Natural killer cell (primary cell): ENCODE data around the gene MTMR12. TPM values are rescaled to one million over a fixed set of nuclear protein-coding genes. Genes with fewer than 3 reads are reported as not detected.
"Not testable (repeated sequence)": the region's sequence is repeated elsewhere in the genome, so short reads cannot be mapped to it uniquely, and the experiment has no call there.

Experiments used
- ATAC-seq, 3 donors: fragments of 150-1000 bp in 2 of 3; fragments of 200-7000 bp in 1 of 3; cut with Tn5 transposase; 1 replicate in 1 of 3; 2 replicates in 2 of 3; pipeline ENCODE4 v1.10.0; 2021; ENCODE audit warnings: mild to moderate bottlenecking in 2 of 3, moderate library complexity in 2 of 3
- DNase-seq, 2 donors: peaks; one replicate each; pipeline versions ENCODE4 v3.0.0 to v3.0.0-alpha.2; 2013 to 2021; ENCODE audit warnings: mixed read lengths in 1 of 2
- H3K27ac ChIP-seq: one replicate; pipeline ENCODE4 v1.5.1; 2013; ENCODE audit warnings: mild to moderate bottlenecking, low read length
- H3K27me3 ChIP-seq: one replicate; pipeline ENCODE4 v1.6.1; 2013; ENCODE audit warnings: low read length; ENCODE audit not compliant: control insufficient read depth, insufficient read depth
- H3K36me3 ChIP-seq: one replicate; pipeline ENCODE4 v1.6.1; 2013; ENCODE audit warnings: low read length; ENCODE audit not compliant: control insufficient read depth, insufficient read depth
- H3K4me1 ChIP-seq: one replicate; pipeline ENCODE4 v1.6.1; 2013; ENCODE audit warnings: low read length; ENCODE audit not compliant: control insufficient read depth, insufficient read depth
- H3K4me3 ChIP-seq: one replicate; pipeline ENCODE4 v1.5.1; 2013; ENCODE audit warnings: low read length
- H3K9me3 ChIP-seq: one replicate; pipeline ENCODE4 v1.6.1; 2013; ENCODE audit warnings: low read length; ENCODE audit not compliant: control insufficient read depth, insufficient read depth
- H3K27ac Mint-ChIP-seq, 2 donors: one replicate each; pipeline ENCODE4 v1.8.0; 2022; ENCODE audit warnings: mild to moderate bottlenecking in 2 of 2, mixed read lengths in 2 of 2, moderate library complexity in 1 of 2
- H3K27me3 Mint-ChIP-seq, 2 donors: one replicate each; pipeline ENCODE4 v1.8.0; 2022; ENCODE audit warnings: low read depth in 2 of 2, mixed read lengths in 2 of 2
- H3K36me3 Mint-ChIP-seq: one replicate; pipeline ENCODE4 v1.8.0; 2022; ENCODE audit warnings: mixed read lengths
- H3K4me1 Mint-ChIP-seq, 2 donors: one replicate each; pipeline ENCODE4 v1.8.0; 2022; ENCODE audit warnings: mixed read lengths in 2 of 2
- H3K4me3 Mint-ChIP-seq: one replicate; pipeline ENCODE4 v1.8.0; 2022; ENCODE audit warnings: mild to moderate bottlenecking, moderate library complexity, mixed read lengths
- H3K9me3 Mint-ChIP-seq, 2 donors: one replicate each; pipeline ENCODE4 v1.8.0; 2022; ENCODE audit warnings: mixed read lengths in 2 of 2
- CTCF ChIP-seq: fragments of 200-600 bp; IDR thresholded peaks from one replicate; pipeline ENCODE4 v1.8.0; 2022; ENCODE audit warnings: antibody characterized with exemption
- WGBS: methylation state at CpG from one replicate; pipeline ENCODE4 v1.1.7; 2013; ENCODE audit warnings: missing lambda C conversion rate; ENCODE audit not compliant: insufficient coverage; 5-methylcytosine and 5-hydroxymethylcytosine counted together
- intact Hi-C: fragments of 100-400 bp; cut with micrococcal nuclease; formaldehyde crosslinking; loops from one replicate; pipeline ENCODE4 v1.14.2; 2022
- total RNA-seq, 4 donors: library from RNA; stranded (reverse); fragments of 120-200 nt in 1 of 4; gene quantifications; one replicate each; pipeline versions ENCODE4 v1.2.3 to v1.2.4, GENCODE V29; 2013 to 2022

Gene MTMR12
- total RNA-seq, 3 donors from 2014 or later (not counting 1 experiment from before 2014, with no cell fraction given): 36.9 to 47.7 (median 39.8) TPM

- Mint-ChIP-seq H3K4me3 (no peak overlapping the region), H3K4me1 (peaks cover 78 to 86% of the 10 kb centered on the region in 2 donors), H3K36me3 (no peaks in the 10 kb centered on the region), H3K27ac (peak overlapping the region; percentile 65 to 73), H3K27me3 (no peaks in the 10 kb centered on the region), H3K9me3 (no peaks in the 10 kb centered on the region)
- Histone ChIP-seq H3K27me3 (no peaks in the 10 kb centered on the region), H3K4me3 (no peak overlapping the region), H3K27ac (no peak overlapping the region), H3K36me3 (peaks cover 26% of the 10 kb centered on the region), H3K4me1 (peaks cover 11% of the 10 kb centered on the region), H3K9me3 (no peaks in the 10 kb centered on the region)
- no peak for DNase-seq
- intact Hi-C loops: no loop called here
- ATAC-seq: peak in 2 of 3 donors; percentile 33 to 40
- WGBS: 61% methylated on average over 5 of the region's 5 CpGs
- TF ChIP-seq CTCF: no peak
Measured at GRCh38 chr5:32290922-32291321, 21.8 kb downstream of the MTMR12 start.

GRCh38 chr5:32290501-32290900, 22.2 kb downstream of the MTMR12 start:
- Histone ChIP-seq H3K36me3 (peaks cover 22% of the 10 kb centered on the region), H3K4me1 (peaks cover 11% of the 10 kb centered on the region)
- ATAC-seq, H3K27me3 Mint-ChIP-seq, H3K4me3 Mint-ChIP-seq, H3K27me3 ChIP-seq, H3K9me3 Mint-ChIP-seq, H3K9me3 ChIP-seq, intact Hi-C loops, DNase-seq, H3K27ac ChIP-seq, H3K36me3 Mint-ChIP-seq, H3K4me3 ChIP-seq: not testable (repeated sequence)
- peaks cover 81 to 86% of the 10 kb centered on the region in 2 donors for H3K4me1 Mint-ChIP-seq
- peak overlapping the region; percentile 65 to 73 for H3K27ac Mint-ChIP-seq
- WGBS: 97% methylated on average over 3 of the region's 3 CpGs

GRCh38 chr5:32289986-32290385, 22.8 kb downstream of the MTMR12 start:
- Mint-ChIP-seq H3K27ac (peak overlapping the region in 1 of 2 donors; percentile 71), H3K4me1 (peaks cover 80 to 82% of the 10 kb centered on the region in 2 donors)
- 100% methylated on average over 1 of the region's 1 CpG for whole genome bisulfite sequencing

GRCh38 chr5:32288135-32288534, 24.6 kb downstream of the MTMR12 start:
- H3K27ac ChIP-seq, H3K27me3 Mint-ChIP-seq, H3K9me3 Mint-ChIP-seq, intact Hi-C loops, DNase-seq, H3K36me3 ChIP-seq, H3K4me3 Mint-ChIP-seq, H3K9me3 ChIP-seq, ATAC-seq, H3K4me3 ChIP-seq, H3K36me3 Mint-ChIP-seq, H3K27me3 ChIP-seq: not testable (repeated sequence)
- peak overlapping the region; percentile 71 to 81 for H3K27ac Mint-ChIP-seq
- peaks cover 20% of the 10 kb centered on the region for H3K4me1 ChIP-seq
- H3K4me1 Mint-ChIP-seq: peaks cover 73 to 74% of the 10 kb centered on the region in 2 donors
- WGBS: 88% methylated on average over 3 of the region's 3 CpGs

More at GRCh38 chr5:32289986-32290385, 22.8 kb downstream of the MTMR12 start:
- H3K36me3 Mint-ChIP-seq, H3K27me3 ChIP-seq, H3K4me3 ChIP-seq, H3K27me3 Mint-ChIP-seq, H3K9me3 Mint-ChIP-seq, intact Hi-C loops, H3K4me3 Mint-ChIP-seq, H3K9me3 ChIP-seq, H3K27ac ChIP-seq, DNase-seq, ATAC-seq: not testable (repeated sequence)
- Histone ChIP-seq H3K36me3 (peaks cover 19% of the 10 kb centered on the region), H3K4me1 (peaks cover 11% of the 10 kb centered on the region)

GRCh38 chr5:32287525-32287924, 25.2 kb downstream of the MTMR12 start:
- DNase-seq, H3K36me3 Mint-ChIP-seq, H3K27me3 ChIP-seq, H3K4me3 Mint-ChIP-seq, H3K4me3 ChIP-seq, H3K27me3 Mint-ChIP-seq, intact Hi-C loops, H3K36me3 ChIP-seq, H3K9me3 ChIP-seq, ATAC-seq, H3K9me3 Mint-ChIP-seq, H3K27ac ChIP-seq: not testable (repeated sequence)
- 85% methylated on average over 2 of the region's 3 CpGs for WGBS
- peaks cover 73 to 74% of the 10 kb centered on the region in 2 donors for H3K4me1 Mint-ChIP-seq
- H3K4me1 ChIP-seq: peaks cover 20% of the 10 kb centered on the region
- H3K27ac Mint-ChIP-seq: peak overlapping the region; percentile 71 to 81
